AG04450 (cell line): Measurements from ENCODE around the gene TMEM59. TPM values are rescaled to one million over a fixed set of nuclear protein-coding genes. Genes with fewer than 3 reads are reported as not detected.
"Not testable (repeated sequence)": the region's sequence is repeated elsewhere in the genome, so short reads cannot be mapped to it uniquely, and the experiment has no call there.

Experiments used
- CTCF ChIA-PET: fragments of 300-600, 350-600 bp; formaldehyde crosslinking; extraction: SDS; loops from one replicate; lab custom pipeline; 2022; ENCODE audit warnings: antibody characterized with exemption, inconsistent platforms; lab: Charles Lee
- POLR2A ChIA-PET: fragments of 350-600 bp; formaldehyde crosslinking; extraction: SDS; loops from one replicate; lab custom pipeline; 2021; ENCODE audit warnings: antibody characterized with exemption, inconsistent platforms; lab: Yijun Ruan, JAX
- DNase-seq: peaks from one replicate; pipeline ENCODE4 v3.0.0-alpha.2; 2011; ENCODE audit warnings: low read depth, low spot score
- H3K27ac ChIP-seq: one replicate; pipeline ENCODE4 v1.5.1; 2012; ENCODE audit warnings: low read depth, low read length, control low read depth
- H3K27me3 ChIP-seq: one replicate; pipeline ENCODE4 v1.6.0; 2012; ENCODE audit warnings: low read length; ENCODE audit not compliant: control insufficient read depth, insufficient read depth
- H3K4me3 ChIP-seq: 2 replicates; pipeline ENCODE4 v1.5.1; 2011; ENCODE audit warnings: mild to moderate bottlenecking, low read depth, low read length, control low read depth
- H3K9me3 ChIP-seq: 2 replicates; pipeline ENCODE4 v1.5.1; 2012; ENCODE audit warnings: low read length; ENCODE audit not compliant: control insufficient read depth, insufficient read depth
- CTCF ChIP-seq: IDR thresholded peaks from 2 replicates; pipeline ENCODE4 v1.5.1; 2011; ENCODE audit warnings: low read depth, low read length, control low read depth, inconsistent platforms
- polyA plus RNA-seq: library from polyadenylated mRNA; depleted of rRNA; stranded (reverse); fragments of >200 nt; gene quantifications from 2 replicates; pipeline ENCODE4 v1.2.3, GENCODE V29; 2011

The TMEM59 gene
- polyA plus RNA-seq, 1 experiment: 636 TPM

GRCh38 chr1:54037476-54037875, 15.5 kb downstream of the TMEM59 start:
- Histone ChIP-seq H3K27me3 (no peaks in the 10 kb centered on the region), H3K4me3 (no peak overlapping the region), H3K27ac (no peak overlapping the region), H3K9me3 (no peaks in the 10 kb centered on the region)
- no peak for DNase-seq
- ChIA-PET CTCF (no interaction called here), POLR2A (no interaction called here)
- TF ChIP-seq CTCF: no peak

GRCh38 chr1:54028306-54029251, 24.4 kb downstream of the TMEM59 start:
- no peak for TF ChIP-seq CTCF

GRCh38 chr1:54027848-54028247, 25.2 kb downstream of the TMEM59 start:
- TF ChIP-seq CTCF: no peak
- ChIA-PET POLR2A (no interaction called here), CTCF (no interaction called here)
- no peaks in the 10 kb centered on the region; the same call in 1 of the 2 replicates for H3K9me3 ChIP-seq
- no peak overlapping the region for H3K4me3 ChIP-seq
- H3K27ac ChIP-seq: no peak overlapping the region
- no peaks in the 10 kb centered on the region for H3K27me3 ChIP-seq
- no peak for DNase-seq

More at GRCh38 chr1:54028306-54029251, 24.4 kb downstream of the TMEM59 start:
- no peak for DNase-seq
- Histone ChIP-seq H3K27ac (no peak overlapping the region), H3K4me3 (no peak overlapping the region), H3K9me3 (no peaks in the 10 kb centered on the region; the same call in 1 of the 2 replicates), H3K27me3 (no peaks in the 10 kb centered on the region)
- CTCF ChIA-PET: no interaction called here
- POLR2A ChIA-PET: no interaction called here

GRCh38 chr1:54024811-54025210, 28.2 kb downstream of the TMEM59 start:
- H3K4me3 ChIP-seq, POLR2A ChIA-PET, H3K27ac ChIP-seq, H3K27me3 ChIP-seq, H3K9me3 ChIP-seq, DNase-seq, CTCF ChIA-PET: not testable (repeated sequence)

GRCh38 chr1:54024358-54024757, 28.6 kb downstream of the TMEM59 start:
- TF ChIP-seq CTCF: no peak
- Histone ChIP-seq H3K9me3 (no peaks in the 10 kb centered on the region; the same call in 1 of the 2 replicates), H3K27ac (no peak overlapping the region), H3K27me3 (peaks cover 6% of the 10 kb centered on the region), H3K4me3 (no peak overlapping the region)
- CTCF ChIA-PET: no interaction called here
- POLR2A ChIA-PET: interaction anchor here (0.5 kb wide), 1 partner anchor 8 kb away, joined by 4 read pairs; no protein-coding TSS in a partner anchor
- no peak for DNase-seq

GRCh38 chr1:54019562-54020176, 33.3 kb downstream of the TMEM59 start:
- CTCF ChIA-PET, DNase-seq: not testable (repeated sequence)

More at GRCh38 chr1:54019562-54020176, 33.3 kb downstream of the TMEM59 start:
- POLR2A ChIA-PET, H3K4me3 ChIP-seq, H3K9me3 ChIP-seq, H3K27ac ChIP-seq: not testable (repeated sequence)
- H3K27me3 ChIP-seq: peaks cover 17% of the 10 kb centered on the region
